GM18498 (cell line): Measurements from ENCODE around the gene CAMK1D.
"Not testable (repeated sequence)": the region's sequence is repeated elsewhere in the genome, so short reads cannot be mapped to it uniquely, and the experiment has no call there.

Experiments used
- ATAC-seq: cut with Tn5 transposase; IDR thresholded peaks from one replicate; pipeline ENCODE4 v1.9.1; 2021; ENCODE audit warnings: mild to moderate bottlenecking, moderate library complexity; ENCODE audit not compliant: unreplicated experiment

The CAMK1D gene

GRCh38 chr10:12806228-12807095, 457.1 kb downstream of the CAMK1D start:
- ATAC-seq: no peak

GRCh38 chr10:12807096-12807755, 457.9 kb downstream of the CAMK1D start:
- no peak for ATAC-seq

- ATAC-seq: no peak
These were observed 458.8 kb downstream of the CAMK1D start for GRCh38 chr10:12808014-12808613.

- ATAC-seq: not testable (repeated sequence)
These were observed 460.7 kb downstream of the CAMK1D start for GRCh38 chr10:12810046-12810445.

- no peak for ATAC-seq
These were observed 462.5 kb downstream of the CAMK1D start for GRCh38 chr10:12811826-12812225.

GRCh38 chr10:12812571-12812970, 463.2 kb downstream of the CAMK1D start:
- ATAC-seq: no peak

GRCh38 chr10:12814166-12814565, 464.8 kb downstream of the CAMK1D start:
- ATAC-seq: no peak

- ATAC-seq: no peak
These were observed 469.7 kb downstream of the CAMK1D start for GRCh38 chr10:12819071-12819470.

- ATAC-seq: no peak
These were observed 470.3 kb downstream of the CAMK1D start for GRCh38 chr10:12819656-12820055.

- ATAC-seq: no peak
These were observed 473.0 kb downstream of the CAMK1D start for GRCh38 chr10:12822126-12822892.

- no peak for ATAC-seq
These were observed 473.5 kb downstream of the CAMK1D start for GRCh38 chr10:12822893-12823170.

GRCh38 chr10:12823328-12823727, 474.0 kb downstream of the CAMK1D start:
- ATAC-seq: no peak

- no peak for ATAC-seq
These were observed 476.0 kb downstream of the CAMK1D start for GRCh38 chr10:12825260-12825849.

- no peak for ATAC-seq
These were observed 477.5 kb downstream of the CAMK1D start for GRCh38 chr10:12826800-12827372.

- ATAC-seq: no peak
These were observed 479.4 kb downstream of the CAMK1D start for GRCh38 chr10:12828736-12829135.

GRCh38 chr10:12829831-12830390, 480.6 kb downstream of the CAMK1D start:
- ATAC-seq: no peak

- no peak for ATAC-seq
These were observed 482.7 kb downstream of the CAMK1D start for GRCh38 chr10:12832096-12832495.

- ATAC-seq: no peak
These were observed 484.1 kb downstream of the CAMK1D start for GRCh38 chr10:12833451-12833850.

GRCh38 chr10:12834116-12834665, 484.8 kb downstream of the CAMK1D start:
- no peak for ATAC-seq

GRCh38 chr10:12834721-12835120, 485.4 kb downstream of the CAMK1D start:
- ATAC-seq: no peak
